Activated gamma-delta T cell treated with anti-CD3 and anti-CD28 coated beads, Interleukin-2, amount 50 U/mL, for 16 hours (primary cell): ENCODE results near the gene SDK1.

Experiments
- DNase-seq: peaks from one replicate; pipeline ENCODE4 v3.0.0-alpha.2; 2020; ENCODE audit warnings: low read depth

SDK1 gene

GRCh38 chr7:4018601-4019316 is 717.7 kb downstream of the SDK1 start:
- DNase-seq = no peak

GRCh38 chr7:4020086-4020485 is 719.0 kb downstream of the SDK1 start:
- DNase-seq = no peak

- DNase-seq = no peak
Measured at GRCh38 chr7:4021413-4021812, 720.4 kb downstream of the SDK1 start.

- DNase-seq = no peak
Measured at GRCh38 chr7:4022265-4022664, 721.2 kb downstream of the SDK1 start.

GRCh38 chr7:4023502-4023901 is 722.5 kb downstream of the SDK1 start:
- no peak for DNase-seq

- no peak for DNase-seq
Measured at GRCh38 chr7:4024133-4024532, 723.1 kb downstream of the SDK1 start.

GRCh38 chr7:4024806-4025205 is 723.8 kb downstream of the SDK1 start:
- DNase-seq = no peak

GRCh38 chr7:4025210-4025609 is 724.2 kb downstream of the SDK1 start:
- DNase-seq = no peak

- no peak for DNase-seq
Measured at GRCh38 chr7:4025694-4026615, 724.9 kb downstream of the SDK1 start.

GRCh38 chr7:4026941-4027486 is 726.0 kb downstream of the SDK1 start:
- no peak for DNase-seq

GRCh38 chr7:4028221-4028620 is 727.2 kb downstream of the SDK1 start:
- DNase-seq = no peak

GRCh38 chr7:4029941-4030340 is 728.9 kb downstream of the SDK1 start:
- no peak for DNase-seq

- DNase-seq = no peak
Measured at GRCh38 chr7:4030346-4030950, 729.4 kb downstream of the SDK1 start.

- DNase-seq = no peak
Measured at GRCh38 chr7:4033996-4034395, 732.9 kb downstream of the SDK1 start.

- no peak for DNase-seq
Measured at GRCh38 chr7:4037308-4037707, 736.3 kb downstream of the SDK1 start.

- DNase-seq = no peak
Measured at GRCh38 chr7:4037877-4038276, 736.8 kb downstream of the SDK1 start.

- DNase-seq = no peak
Measured at GRCh38 chr7:4040109-4040928, 739.3 kb downstream of the SDK1 start.

GRCh38 chr7:4042402-4043045 is 741.5 kb downstream of the SDK1 start:
- DNase-seq = no peak

- DNase-seq = no peak
Measured at GRCh38 chr7:4043988-4044387, 742.9 kb downstream of the SDK1 start.

- DNase-seq = no peak
Measured at GRCh38 chr7:4045450-4045849, 744.4 kb downstream of the SDK1 start.

- no peak for DNase-seq
Measured at GRCh38 chr7:4045975-4046374, 744.9 kb downstream of the SDK1 start.
